Stimulated activated CD8-positive, alpha-beta memory T cell treated with anti-CD3 and anti-CD28 coated beads, Interleukin-12 subunit alpha, Interleukin-12 subunit beta, amount 100 ng/mL, for 1 hour (primary cell): ENCODE measurements around the gene BEND5.

Experiments
- DNase-seq: peaks from one replicate; pipeline ENCODE4 v3.0.0-alpha.2; 2020; ENCODE audit warnings: low read depth

BEND5 gene

DNA sequence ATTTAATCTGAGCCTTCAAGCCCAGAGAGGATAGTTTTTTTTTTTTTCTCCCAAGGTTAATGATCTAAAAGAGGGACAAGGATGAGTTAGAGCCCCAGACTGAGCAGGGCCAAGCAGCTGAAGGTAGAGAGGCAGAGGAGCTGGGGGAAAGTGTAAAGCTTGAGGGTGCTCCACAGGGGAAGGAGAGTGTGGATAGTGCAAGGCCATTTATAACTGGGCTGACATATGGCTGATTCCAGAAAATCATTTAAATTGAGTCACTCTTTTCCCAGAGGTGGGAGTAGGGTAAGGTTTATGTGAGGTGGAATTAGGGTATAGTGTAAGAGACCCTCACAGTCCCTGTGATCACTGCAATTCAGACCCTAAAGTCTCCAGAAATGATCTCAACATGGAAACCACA is 55.8 kb downstream of the BEND5 start:
- no peak for DNase-seq

DNA sequence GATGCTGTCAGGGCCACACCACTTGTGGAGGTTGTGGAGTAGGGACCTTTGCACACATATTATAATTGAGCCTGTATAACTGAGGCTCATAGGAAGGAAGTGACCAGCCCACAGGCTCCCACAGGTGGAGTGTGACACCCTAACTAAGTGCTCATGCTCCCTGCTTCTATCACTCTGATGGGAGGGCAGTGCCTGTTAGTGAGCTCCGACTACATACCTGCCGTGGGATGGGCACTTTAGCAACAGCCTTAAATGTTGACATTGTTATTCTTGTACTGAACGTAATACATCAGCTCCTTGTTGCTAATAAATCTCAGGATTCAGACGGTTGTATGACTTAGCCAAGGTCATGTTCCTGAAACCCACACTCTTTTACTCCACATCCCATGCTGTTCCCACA is 58.0 kb downstream of the BEND5 start:
- DNase-seq: no peak

- no peak for DNase-seq
These were observed 58.5 kb downstream of the BEND5 start for GRCh38 chr1:48718116-48718630.

DNA sequence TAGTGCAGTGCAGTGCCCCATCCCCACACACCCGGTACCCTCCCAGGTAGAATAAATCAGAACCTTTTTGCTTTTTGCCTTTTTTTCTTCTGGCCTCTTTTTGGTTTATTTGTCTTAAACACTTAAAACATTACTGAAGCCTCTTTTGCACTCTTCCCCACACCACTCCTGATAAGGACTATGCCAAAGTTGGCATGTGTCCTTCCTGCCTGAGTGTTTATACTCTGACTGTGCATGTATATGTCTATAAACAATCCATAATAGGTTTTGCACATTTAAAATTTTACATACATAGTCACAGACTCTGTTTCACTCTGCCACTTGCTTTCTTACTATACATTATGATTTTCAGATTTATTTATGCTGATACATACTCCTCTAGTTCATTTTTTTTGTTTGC is 59.6 kb downstream of the BEND5 start:
- DNase-seq: no peak

- DNase-seq: no peak
These were observed 60.8 kb downstream of the BEND5 start for GRCh38 chr1:48715921-48716320.

- no peak for DNase-seq
These were observed 65.8 kb downstream of the BEND5 start for GRCh38 chr1:48710915-48711314.

DNA sequence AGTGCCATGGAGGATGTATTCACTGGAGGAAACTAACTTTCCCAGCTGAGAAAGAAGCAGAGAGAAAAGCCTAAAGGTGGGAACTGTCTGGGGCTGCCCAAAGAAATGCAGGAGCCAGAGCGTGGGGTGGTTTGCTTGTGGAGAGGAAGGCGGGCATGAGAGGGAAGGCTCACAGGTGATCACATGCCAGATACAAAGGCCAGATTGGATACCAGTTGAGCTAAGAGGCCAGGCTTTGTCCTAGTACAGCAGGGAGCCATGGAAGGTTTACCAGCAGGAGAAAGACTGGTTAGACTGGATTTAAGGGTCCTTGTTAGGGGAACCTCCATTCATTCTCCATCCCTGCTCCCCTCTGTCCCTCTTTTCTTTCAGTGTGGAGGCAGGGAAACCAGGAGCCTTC is 66.4 kb downstream of the BEND5 start:
- DNase-seq: no peak

DNA sequence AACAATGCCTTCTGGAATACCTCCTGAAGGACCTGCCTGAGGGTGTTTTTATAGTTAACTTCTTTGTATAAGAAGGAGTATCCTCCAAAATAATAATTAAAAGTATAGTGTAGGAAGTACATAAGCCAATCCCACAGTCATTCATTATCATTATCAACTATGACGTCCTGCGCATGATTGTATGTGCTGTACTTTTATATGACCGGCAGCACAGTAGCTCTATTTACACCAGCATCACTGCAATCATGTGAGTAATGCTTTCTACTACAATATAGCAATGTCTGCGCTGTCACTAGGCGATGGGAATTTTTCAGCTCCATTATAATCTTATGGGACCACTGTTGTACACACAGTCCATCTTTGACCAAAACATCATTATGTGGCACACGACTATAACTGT is 72.0 kb downstream of the BEND5 start:
- no peak for DNase-seq

- DNase-seq: no peak
These were observed 75.2 kb downstream of the BEND5 start for GRCh38 chr1:48701445-48701844.

GRCh38 chr1:48697066-48697707 is 79.5 kb downstream of the BEND5 start:
- DNase-seq: peak; percentile 30

DNA sequence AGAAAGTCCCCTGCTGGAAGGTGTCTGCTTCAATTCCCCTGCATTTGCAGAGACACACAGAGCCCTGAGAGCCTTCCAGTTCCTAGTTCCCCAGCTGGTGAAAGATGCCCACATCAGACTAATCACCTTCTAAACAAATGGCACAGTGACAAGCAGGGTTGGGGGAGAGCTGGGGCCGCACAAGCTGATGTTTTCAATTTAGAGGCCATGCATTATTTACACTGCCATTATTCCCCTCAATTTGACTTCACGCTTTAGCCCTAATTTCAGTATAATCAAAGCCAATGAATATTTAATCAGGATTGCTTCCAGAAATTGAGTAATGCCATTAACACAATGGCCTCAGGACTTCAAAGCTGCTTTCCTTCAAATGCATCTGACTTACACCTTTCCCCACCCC is 81.5 kb downstream of the BEND5 start:
- DNase-seq: no peak

GRCh38 chr1:48693674-48694320 is 82.9 kb downstream of the BEND5 start:
- no peak for DNase-seq

- DNase-seq: no peak
These were observed 83.5 kb downstream of the BEND5 start for GRCh38 chr1:48693180-48693579.

DNA sequence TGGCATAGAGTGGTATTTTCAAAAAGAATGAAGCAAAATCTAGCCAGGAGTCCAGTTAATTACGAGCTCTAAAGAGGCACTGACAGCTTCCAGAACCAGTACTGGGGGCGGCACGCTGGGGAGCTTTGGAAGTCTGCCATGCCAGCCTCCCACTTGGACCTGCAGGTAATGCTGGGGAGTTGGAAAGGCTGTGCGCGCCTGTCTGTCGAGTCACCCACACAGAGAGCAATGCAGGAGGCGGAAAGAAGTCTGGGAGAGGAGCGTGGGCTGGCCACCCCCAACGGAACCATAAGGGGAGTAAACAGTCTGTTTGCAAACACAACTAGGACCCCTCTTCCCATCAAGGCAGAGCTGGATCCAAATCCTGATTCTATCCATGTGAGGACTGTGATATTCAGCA is 84.5 kb downstream of the BEND5 start:
- DNase-seq: no peak

DNA sequence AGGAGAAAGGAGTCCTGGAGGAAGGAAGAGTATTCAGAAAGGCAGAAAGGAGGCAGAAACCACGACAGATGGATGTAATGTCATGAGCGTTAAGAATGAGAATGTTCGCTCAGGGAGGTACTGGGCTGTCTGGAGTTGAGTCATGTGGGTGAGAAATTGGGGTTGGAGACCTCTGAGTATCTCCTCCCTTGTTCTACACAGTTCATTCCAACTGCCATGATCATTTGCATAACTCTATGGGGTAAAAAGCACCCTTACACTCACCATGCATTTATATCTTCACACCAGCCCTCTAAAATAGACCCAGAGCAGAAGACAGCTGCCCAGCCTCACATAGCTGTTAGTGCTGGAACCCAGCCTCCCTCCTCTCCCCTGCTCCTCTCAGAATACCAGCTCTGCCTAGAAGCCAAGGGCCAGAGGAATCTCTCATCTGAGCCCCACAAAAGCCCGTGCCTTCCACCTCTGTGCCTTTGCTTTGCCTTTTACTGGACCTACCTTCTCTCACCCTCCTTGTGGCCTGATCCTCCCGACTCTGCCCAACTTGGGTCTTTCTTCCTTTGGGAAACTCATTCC is 85.2 kb downstream of the BEND5 start:
- no peak for DNase-seq

- DNase-seq: no peak
These were observed 88.5 kb downstream of the BEND5 start for GRCh38 chr1:48688102-48688760.

DNA sequence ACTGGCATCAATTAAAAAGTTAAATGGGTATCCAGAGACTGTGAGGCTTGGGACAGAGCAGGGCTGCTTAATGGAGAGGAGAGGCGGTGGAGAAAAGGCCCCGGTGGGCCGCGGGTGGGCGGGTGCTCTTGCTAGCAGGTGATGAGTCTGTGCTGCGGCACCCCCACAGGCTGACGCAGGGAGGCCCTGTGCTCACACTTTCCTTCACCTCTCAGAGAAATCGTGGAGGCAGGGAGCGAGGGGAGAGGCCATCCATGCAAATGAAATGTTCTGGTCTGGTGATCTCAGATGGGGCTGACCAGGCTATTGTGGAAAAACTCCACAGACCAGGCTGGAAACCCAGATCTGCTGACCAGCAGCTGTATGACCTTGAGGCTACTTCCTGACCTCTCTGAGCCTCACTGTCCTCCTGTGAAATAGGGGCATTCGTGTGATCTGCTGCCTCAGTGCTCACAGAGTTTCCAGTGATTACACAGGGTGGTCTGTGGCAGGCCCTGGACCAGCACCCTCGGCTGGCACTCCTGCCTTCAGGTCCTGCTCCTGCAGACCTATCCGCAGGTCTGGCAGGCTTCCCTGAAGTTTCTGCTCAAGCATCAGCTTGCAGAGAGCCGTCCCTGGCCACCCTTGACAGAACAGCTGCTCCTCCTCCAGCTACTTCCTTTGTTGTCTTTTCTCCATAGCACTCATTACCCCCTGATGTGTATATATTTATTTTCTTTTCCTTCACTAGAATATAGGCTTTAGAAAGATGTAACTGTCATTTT is 89.2 kb downstream of the BEND5 start:
- no peak for DNase-seq

DNA sequence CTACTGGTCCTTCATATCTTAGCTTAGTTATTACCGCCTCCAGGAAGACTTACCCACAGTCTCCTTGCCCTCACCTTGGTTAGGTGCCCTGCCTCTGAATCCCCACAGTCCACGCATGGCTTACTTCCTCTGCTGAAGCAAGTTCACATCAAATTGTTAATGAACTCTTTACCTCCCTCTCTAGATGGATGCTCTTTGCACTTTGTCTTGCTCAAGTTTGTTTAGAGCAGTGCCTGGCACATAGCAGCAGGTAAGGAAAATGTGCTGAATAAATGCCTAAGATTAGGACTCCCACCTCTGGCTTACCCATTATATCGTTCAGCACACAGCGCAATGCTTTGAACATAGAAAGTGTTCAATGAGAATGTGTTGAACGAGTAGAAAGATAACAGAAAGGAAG is 90.5 kb downstream of the BEND5 start:
- DNase-seq: no peak

GRCh38 chr1:48684381-48684780 is 92.3 kb downstream of the BEND5 start:
- no peak for DNase-seq

DNA sequence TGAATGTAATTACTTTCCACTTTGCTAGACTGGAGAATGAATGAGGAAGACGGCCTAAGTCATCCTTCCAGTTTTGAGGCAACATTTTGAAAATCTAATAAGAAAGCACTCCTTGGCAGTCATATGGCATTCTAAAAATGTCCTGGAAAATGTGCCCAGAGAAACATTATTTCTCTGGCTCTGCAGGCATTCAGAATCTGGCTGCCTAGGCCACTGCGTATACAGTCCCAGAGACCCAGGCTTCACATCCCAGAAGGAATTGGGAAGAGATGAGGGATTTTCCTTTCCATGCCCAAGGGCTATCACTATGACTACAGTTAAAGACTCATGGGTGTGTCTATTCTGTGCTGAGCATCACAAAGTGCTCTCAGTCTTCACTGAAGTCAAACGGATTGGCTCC is 92.9 kb downstream of the BEND5 start:
- no peak for DNase-seq

DNA sequence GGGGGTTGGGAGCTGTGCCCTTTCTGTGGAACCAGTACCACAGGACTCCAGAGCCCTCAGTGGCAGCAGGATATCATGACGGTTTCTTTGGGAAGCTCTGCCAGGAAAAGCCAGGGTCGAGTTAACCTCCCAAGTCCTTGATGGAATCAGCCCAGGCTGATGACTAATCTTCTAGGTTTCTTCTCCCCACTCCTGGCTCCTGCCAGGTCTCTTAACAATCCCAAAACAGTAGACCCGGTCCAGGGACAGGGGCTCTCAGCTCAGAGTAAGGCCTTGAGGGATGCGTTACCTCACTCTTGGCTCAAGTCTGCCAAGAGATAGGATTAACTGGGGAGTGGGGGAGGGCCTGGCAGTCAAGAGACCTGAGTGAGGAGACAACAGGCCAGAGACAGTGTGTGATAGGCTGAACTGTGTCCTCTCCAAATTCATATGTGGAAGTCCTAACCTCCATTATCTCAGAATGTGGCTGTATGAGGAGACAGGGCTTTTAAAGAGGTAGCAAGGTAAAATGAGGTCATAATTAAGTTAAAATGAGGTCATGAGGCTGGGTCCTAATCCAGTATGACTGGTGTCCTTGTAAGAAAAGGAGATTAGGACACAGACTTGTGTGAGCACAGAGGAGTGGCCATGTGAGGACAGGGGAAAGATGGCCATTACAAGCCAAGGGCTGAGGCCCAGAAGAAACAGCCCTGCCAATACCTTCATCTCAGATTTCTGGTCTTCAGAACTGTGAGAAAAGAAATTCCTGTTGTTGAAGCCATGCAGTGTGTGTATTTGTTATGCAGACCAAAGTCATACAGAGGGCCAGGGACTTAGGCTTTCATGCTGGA is 95.0 kb downstream of the BEND5 start:
- DNase-seq: no peak
